ENCODE measurements around the gene PARVG. TPM values are rescaled to one million over a fixed set of nuclear protein-coding genes. Genes with fewer than 3 reads are reported as not detected.
"Not testable (repeated sequence)": the region's sequence is repeated elsewhere in the genome, so short reads cannot be mapped to it uniquely, and the experiment has no call there.

PARVG gene
- total and polyA plus RNA-seq, 9 of the 15 experiments (the other 6 are each of a cell fraction or from before 2014, with no cell fraction given): 0.35 TPM; not detected in 8

GRCh38 chr22:44237290-44237689 lies 56.6 kb downstream of the PARVG start (continued):
- TF ChIP-seq ZBTB26 (CRISPR knock-in tag; IDR thresholded peaks at IDR 0.05): no peak

- H3K4me2 ChIP-seq (ENCODE audit: insufficient read depth, low read length); POLR2A ChIA-PET; DNase-seq (ENCODE audit: extremely low read depth in 1 of 4, low spot score in 3 of 4); H4K20me1 ChIP-seq (replicated peaks; ENCODE audit: control insufficient read depth, insufficient read depth, low read length); H3K9ac ChIP-seq (ENCODE audit: insufficient read depth in 1 of 2, low read depth in 2 of 2, low read length in 2 of 2); CTCF ChIA-PET (ENCODE audit: low intra/inter-chr PET ratio); H3K4me1 ChIP-seq (replicated peaks in 1 of 2; ENCODE audit: control insufficient read depth in 2 of 2, insufficient read depth in 2 of 2, low read length in 2 of 2); H3K4me3 ChIP-seq; H3K27me3 ChIP-seq (ENCODE audit: control insufficient read depth in 2 of 2, insufficient read depth in 2 of 2, low read length in 2 of 2); BruUV-seq (replicated peaks); H3K79me2 ChIP-seq (ENCODE audit: control insufficient read depth, insufficient read depth, low read length); H3K36me3 ChIP-seq (ENCODE audit: control insufficient read depth, insufficient read depth, low read length); H2AFZ ChIP-seq (ENCODE audit: low read depth, low read length); in situ Hi-C loops (cut with MboI); H3K9me1 ChIP-seq (ENCODE audit: control insufficient read depth, insufficient read depth, low read length); H3K9me3 ChIP-seq (replicated peaks; ENCODE audit: control insufficient read depth, insufficient read depth, low read depth, low read length); ATAC-seq; H3K27ac ChIP-seq (ENCODE audit: extremely low read depth, low read depth, low read length); FAIRE-seq; intact Hi-C loops (cut with micrococcal nuclease): not testable (repeated sequence)
- 3% methylated on average over 3 of the region's 3 CpGs for WGBS (ENCODE audit: insufficient coverage, low coverage, missing lambda C conversion rate)
These were observed 60.4 kb downstream of the PARVG start for GRCh38 chr22:44241121-44241520.

GRCh38 chr22:44242946-44243724 lies 62.4 kb downstream of the PARVG start:
- Histone ChIP-seq H3K27ac (ENCODE audit: extremely low read depth, low read depth, low read length) (no peak overlapping the region), H3K79me2 (ENCODE audit: control insufficient read depth, insufficient read depth, low read length) (no peaks in the 10 kb centered on the region), H3K4me2 (ENCODE audit: insufficient read depth, low read length) (no peak overlapping the region), H3K27me3 (ENCODE audit: control insufficient read depth in 2 of 2, insufficient read depth in 2 of 2, low read length in 2 of 2) (peaks cover 0 to 4% of the 10 kb centered on the region in 2 experiments; a peak in 1 of 5 replicates), H3K4me3 (no peak overlapping the region), H3K36me3 (ENCODE audit: control insufficient read depth, insufficient read depth, low read length) (no peaks in the 10 kb centered on the region), H2AFZ (ENCODE audit: low read depth, low read length) (no peak overlapping the region), H3K9ac (ENCODE audit: insufficient read depth in 1 of 2, low read depth in 2 of 2, low read length in 2 of 2) (no peak overlapping the region), H4K20me1 (replicated peaks; ENCODE audit: control insufficient read depth, insufficient read depth, low read length) (no peaks in the 10 kb centered on the region), H3K9me1 (ENCODE audit: control insufficient read depth, insufficient read depth, low read length) (no peaks in the 10 kb centered on the region), H3K9me3 (replicated peaks; ENCODE audit: control insufficient read depth, insufficient read depth, low read depth, low read length) (no peaks in the 10 kb centered on the region), H3K4me1 (replicated peaks in 1 of 2; ENCODE audit: control insufficient read depth in 2 of 2, insufficient read depth in 2 of 2, low read length in 2 of 2) (no peaks in the 10 kb centered on the region)
- BruUV-seq (replicated peaks): no TSS peak
- in situ Hi-C loops (cut with MboI): no loop called here
- intact Hi-C loops (cut with micrococcal nuclease): no loop called here
- ChIA-PET CTCF (ENCODE audit: low intra/inter-chr PET ratio) (no interaction called here), POLR2A (no interaction called here)
- TF ChIP-seq SRF (CRISPR knock-in tag; IDR thresholded peaks at IDR 0.05) (no peak), SMARCA4 (IDR thresholded peaks at IDR 0.05) (no peak), MEF2A (IDR thresholded peaks at IDR 0.05; ENCODE audit: control insufficient read depth, low read depth, low read length) (no peak)
- 4% methylated on average over 8 of the region's 17 CpGs for WGBS (ENCODE audit: insufficient coverage, low coverage, missing lambda C conversion rate)
- FAIRE-seq: no peak
- no peak for DNase-seq (ENCODE audit: extremely low read depth in 1 of 4, low spot score in 3 of 4)
- no peak for ATAC-seq

Measured in K562 (cell line).